ENCODE measurements around the gene KLK8.

KLK8 gene

DNA sequence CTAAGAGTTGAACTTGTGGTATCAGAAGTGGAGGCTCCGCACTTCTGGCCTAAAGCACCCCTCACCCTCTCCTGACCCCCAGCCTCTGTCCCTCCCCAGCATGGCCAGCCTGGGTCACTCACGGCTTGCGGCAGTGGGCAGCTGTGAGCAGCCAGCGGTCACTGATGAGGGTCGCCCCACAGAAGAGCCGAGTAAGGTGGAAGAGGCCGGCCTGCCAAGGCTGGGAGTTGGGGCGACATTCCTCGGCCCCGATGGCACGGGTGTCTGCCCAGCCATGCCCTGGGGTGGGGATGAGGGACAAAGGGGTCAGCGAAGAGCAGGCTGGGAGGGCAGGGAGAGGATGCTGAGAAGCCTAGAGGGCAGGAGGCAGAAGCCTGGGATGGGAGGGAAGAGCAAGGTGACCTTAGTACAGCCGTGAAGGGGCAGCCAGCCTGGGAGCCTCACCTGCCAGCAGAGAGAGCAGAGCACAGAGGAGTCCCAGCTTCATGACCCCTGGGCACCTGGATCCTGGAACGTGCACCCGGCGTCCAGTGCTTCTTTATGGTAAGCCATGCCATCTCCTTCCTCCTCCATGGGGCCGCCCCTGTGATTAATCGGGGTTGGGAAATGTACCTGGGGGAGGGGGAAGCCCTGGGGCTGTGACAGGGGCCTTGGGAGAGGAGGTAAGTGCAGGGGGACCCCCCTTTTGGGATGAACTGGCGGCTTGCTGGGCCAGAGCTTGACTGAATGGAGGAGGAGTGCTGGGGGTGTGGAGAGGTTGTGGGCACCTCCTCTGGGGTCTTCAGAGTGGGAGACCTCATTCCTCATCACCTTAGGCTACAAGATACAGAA, 7.9 kb upstream of the KLK8 start:
- FAIRE-seq (no peak), DNase-seq (ENCODE audit: insufficient read length, low spot score) (no peak)
- TF ChIP-seq, protein P1, sequence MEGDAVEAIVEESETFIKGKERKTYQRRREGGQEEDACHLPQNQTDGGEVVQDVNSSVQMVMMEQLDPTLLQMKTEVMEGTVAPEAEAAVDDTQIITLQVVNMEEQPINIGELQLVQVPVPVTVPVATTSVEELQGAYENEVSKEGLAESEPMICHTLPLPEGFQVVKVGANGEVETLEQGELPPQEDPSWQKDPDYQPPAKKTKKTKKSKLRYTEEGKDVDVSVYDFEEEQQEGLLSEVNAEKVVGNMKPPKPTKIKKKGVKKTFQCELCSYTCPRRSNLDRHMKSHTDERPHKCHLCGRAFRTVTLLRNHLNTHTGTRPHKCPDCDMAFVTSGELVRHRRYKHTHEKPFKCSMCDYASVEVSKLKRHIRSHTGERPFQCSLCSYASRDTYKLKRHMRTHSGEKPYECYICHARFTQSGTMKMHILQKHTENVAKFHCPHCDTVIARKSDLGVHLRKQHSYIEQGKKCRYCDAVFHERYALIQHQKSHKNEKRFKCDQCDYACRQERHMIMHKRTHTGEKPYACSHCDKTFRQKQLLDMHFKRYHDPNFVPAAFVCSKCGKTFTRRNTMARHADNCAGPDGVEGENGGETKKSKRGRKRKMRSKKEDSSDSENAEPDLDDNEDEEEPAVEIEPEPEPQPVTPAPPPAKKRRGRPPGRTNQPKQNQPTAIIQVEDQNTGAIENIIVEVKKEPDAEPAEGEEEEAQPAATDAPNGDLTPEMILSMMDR (IDR thresholded peaks at IDR 0.05; ENCODE audit: insufficient read depth, missing control alignments), result no peak

DNA sequence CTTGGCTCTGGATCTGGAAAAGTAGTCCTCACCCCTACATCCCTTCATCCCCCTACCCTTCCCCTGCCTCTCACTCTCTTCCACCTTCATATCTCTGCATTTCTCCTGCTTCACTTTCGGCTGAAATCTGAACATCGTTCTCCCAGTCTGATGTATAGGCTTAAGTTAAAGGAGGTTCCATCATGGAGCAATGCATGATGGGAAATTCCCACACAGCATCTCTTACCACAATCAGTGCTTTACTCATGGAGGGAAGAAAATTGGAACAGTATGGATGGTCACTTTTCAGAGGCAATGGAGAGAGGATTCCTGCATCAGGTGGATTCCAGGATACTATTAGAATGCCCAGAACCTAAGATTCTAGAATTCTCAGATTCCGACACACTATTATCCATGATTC, 6.1 kb upstream of the KLK8 start:
- no peak for DNase-seq (ENCODE audit: insufficient read length, low spot score)
- TF ChIP-seq, protein P1 (IDR thresholded peaks at IDR 0.05; ENCODE audit: insufficient read depth, missing control alignments), result no peak
- FAIRE-seq, result no peak

DNA sequence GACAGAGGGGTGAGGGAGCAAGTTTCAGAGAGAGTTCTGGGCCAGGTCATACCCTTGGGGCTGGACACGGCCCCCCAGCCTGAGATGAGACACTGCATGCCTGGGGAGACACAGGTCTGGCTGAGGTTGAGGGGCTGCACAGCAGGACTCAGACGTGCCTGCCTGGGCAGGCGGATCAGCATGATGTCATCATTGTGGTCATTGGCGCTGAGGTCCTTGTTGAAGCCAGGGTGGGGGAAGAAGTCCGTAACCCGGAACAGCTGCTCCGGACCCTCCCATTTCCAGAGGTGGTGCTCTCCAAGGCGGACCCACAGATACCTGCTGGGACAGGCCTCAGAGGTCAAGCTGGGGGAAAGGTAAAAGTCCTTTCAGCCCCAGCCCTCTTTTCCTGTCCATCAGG, 5.0 kb upstream of the KLK8 start:
- no peak for DNase-seq (ENCODE audit: insufficient read length, low spot score)
- no peak for FAIRE-seq
- TF ChIP-seq, protein P1 (IDR thresholded peaks at IDR 0.05; ENCODE audit: insufficient read depth, missing control alignments), result no peak

DNA sequence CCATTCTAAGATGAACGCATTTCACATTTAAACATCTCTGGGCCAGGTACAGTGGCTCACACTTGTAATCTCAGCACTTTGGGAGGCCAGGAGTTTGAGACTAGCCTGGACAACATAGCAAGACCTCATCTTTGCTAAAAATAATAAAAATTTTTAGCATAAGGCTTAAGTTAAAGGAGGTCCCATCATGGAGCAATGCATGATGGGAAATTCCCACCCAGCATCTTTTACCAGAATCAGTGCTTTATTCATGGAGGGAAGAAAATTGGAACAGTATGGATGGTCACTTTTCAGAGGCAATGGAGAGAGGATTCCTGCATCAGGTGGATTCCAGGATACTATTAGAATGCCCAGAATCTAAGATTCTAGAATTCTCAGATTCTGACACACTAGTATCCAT, 3.8 kb upstream of the KLK8 start:
- TF ChIP-seq, protein P1 (IDR thresholded peaks at IDR 0.05; ENCODE audit: insufficient read depth, missing control alignments), result no peak
- no peak for FAIRE-seq

DNA sequence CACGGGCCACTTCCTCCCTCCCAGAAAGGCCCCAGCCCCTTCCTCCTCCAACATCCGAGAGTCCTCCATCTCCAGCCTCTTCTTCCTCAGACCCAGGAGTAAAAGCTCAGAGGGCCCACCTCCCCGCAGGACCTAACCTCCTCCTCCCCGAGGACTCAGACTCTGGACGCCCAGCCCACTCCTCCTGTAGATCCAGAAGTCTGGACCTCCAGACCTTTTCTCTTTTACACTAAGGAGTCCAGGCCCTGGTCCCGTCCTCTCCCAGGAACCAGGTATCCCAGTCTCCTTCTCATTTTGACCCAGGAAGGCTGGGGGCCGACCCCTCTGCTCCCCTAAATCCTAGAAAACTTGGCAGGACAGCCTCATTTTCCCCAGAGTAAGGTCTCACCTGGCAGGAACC, 1.9 kb upstream of the KLK8 start:
- TF ChIP-seq, protein P1 (IDR thresholded peaks at IDR 0.05; ENCODE audit: insufficient read depth, missing control alignments), result no peak

More for the DNA sequence above, 3.8 kb upstream of the KLK8 start:
- no peak for DNase-seq (ENCODE audit: insufficient read length, low spot score)

DNA sequence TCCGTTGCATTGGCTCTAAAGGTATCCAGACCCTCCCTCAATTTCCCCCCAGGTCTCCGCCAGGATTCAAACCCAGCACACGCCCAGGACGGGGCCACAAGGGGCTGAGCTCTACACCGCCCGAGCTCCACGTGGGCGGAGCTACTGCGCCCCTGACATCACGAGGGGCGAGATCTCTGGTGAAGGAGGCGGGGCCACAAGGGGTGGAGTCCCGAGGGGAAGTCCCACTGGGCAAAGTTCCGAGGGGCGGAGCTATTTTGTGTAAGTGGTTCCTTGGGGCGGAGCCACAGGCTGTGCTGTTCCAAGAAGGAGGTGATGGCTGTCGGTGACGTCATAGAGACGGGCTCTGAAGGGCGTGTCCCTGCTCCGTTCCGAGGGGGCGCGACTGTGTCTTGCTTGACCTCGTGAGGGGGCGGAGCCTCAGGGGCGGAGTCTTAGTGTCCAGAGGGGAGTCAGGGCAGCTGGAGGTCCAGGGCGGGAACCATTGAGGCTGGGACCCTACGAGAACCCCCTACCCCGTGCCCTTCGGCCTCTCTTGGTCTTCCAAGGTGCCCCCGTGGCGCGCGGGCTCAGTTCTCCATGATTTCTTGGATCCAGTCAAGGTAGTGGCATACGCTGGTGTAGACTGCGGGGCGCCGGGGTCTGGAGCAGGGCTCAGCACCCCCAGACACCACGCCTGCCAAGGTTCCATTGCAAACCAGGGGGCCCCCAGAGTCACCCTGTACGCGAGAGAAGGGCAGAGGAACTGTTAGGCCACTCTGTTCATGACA, 1.3 kb upstream of the KLK8 start:
- TF ChIP-seq, protein P1 (IDR thresholded peaks at IDR 0.05; ENCODE audit: insufficient read depth, missing control alignments), result no peak
- FAIRE-seq (no peak), DNase-seq (ENCODE audit: insufficient read length, low spot score) (no peak)

More for the DNA sequence above, 1.9 kb upstream of the KLK8 start:
- no peak for FAIRE-seq
- no peak for DNase-seq (ENCODE audit: insufficient read length, low spot score)

Measured in D721Med (cell line).